ENCODE results near the gene UBA7.

- TF ChIP-seq POLR2A (IDR thresholded peaks at IDR 0.05; ENCODE audit: low read depth, low read length) (no peak), POLR2AphosphoS5 (IDR thresholded peaks at IDR 0.05; ENCODE audit: low read depth, low read length) (no peak), TAF1 (IDR thresholded peaks at IDR 0.05; ENCODE audit: borderline replicate concordance, low read depth, low read length) (no peak)
Measured at GRCh38 chr3:49793486-49794085, 20.2 kb downstream of the UBA7 start.

Measured in GM12892 (cell line).